SW 1271 (cell line): ENCODE data around the gene CIBAR2.

Source experiments
- DNase-seq, 2 experiments: peaks; one replicate each; lab custom pipeline; 2025; lab: John Stamatoyannopoulos, UW

The CIBAR2 gene

GRCh38 chr16:85083051-85083639 is 29.1 kb downstream of the CIBAR2 start:
- no peak for DNase-seq

- DNase-seq, result no peak
Measured at GRCh38 chr16:85082173-85083050, 29.9 kb downstream of the CIBAR2 start.

GRCh38 chr16:85081765-85082164 is 30.5 kb downstream of the CIBAR2 start:
- DNase-seq, result no peak

GRCh38 chr16:85081038-85081437 is 31.2 kb downstream of the CIBAR2 start:
- no peak for DNase-seq

- no peak for DNase-seq
Measured at GRCh38 chr16:85079785-85080570, 32.3 kb downstream of the CIBAR2 start.

GRCh38 chr16:85078952-85079351 is 33.3 kb downstream of the CIBAR2 start:
- DNase-seq, result no peak

GRCh38 chr16:85078226-85078625 is 34.0 kb downstream of the CIBAR2 start:
- no peak for DNase-seq

GRCh38 chr16:85077576-85078125 is 34.6 kb downstream of the CIBAR2 start:
- no peak for DNase-seq

GRCh38 chr16:85077039-85077438 is 35.2 kb downstream of the CIBAR2 start:
- no peak for DNase-seq

GRCh38 chr16:85075236-85075924 is 36.9 kb downstream of the CIBAR2 start:
- no peak for DNase-seq

- no peak for DNase-seq
Measured at GRCh38 chr16:85074225-85074914, 37.9 kb downstream of the CIBAR2 start.

- no peak for DNase-seq
Measured at GRCh38 chr16:85072947-85073346, 39.3 kb downstream of the CIBAR2 start.

GRCh38 chr16:85072076-85072860 is 40.0 kb downstream of the CIBAR2 start:
- no peak for DNase-seq

GRCh38 chr16:85069171-85069570 is 43.1 kb downstream of the CIBAR2 start:
- DNase-seq, result no peak

GRCh38 chr16:85068746-85069145 is 43.5 kb downstream of the CIBAR2 start:
- no peak for DNase-seq

GRCh38 chr16:85067426-85067825 is 44.8 kb downstream of the CIBAR2 start:
- DNase-seq, result no peak

- no peak for DNase-seq
Measured at GRCh38 chr16:85067024-85067423, 45.2 kb downstream of the CIBAR2 start.

GRCh38 chr16:85066346-85066885 is 45.9 kb downstream of the CIBAR2 start:
- no peak for DNase-seq

GRCh38 chr16:85065099-85065498 is 47.2 kb downstream of the CIBAR2 start:
- no peak for DNase-seq

GRCh38 chr16:85064186-85064585 is 48.1 kb downstream of the CIBAR2 start:
- DNase-seq, result no peak
